AG09309 (cell line): ENCODE data around the gene DTX3.

ENCODE experiments used
- DNase-seq: peaks from one replicate; pipeline ENCODE4 v3.0.0-alpha.2; 2010; ENCODE audit warnings: low read depth
- H3K4me3 ChIP-seq: 2 replicates; pipeline ENCODE4 v1.5.1; 2011; ENCODE audit warnings: mild to moderate bottlenecking, low read depth, low read length, moderate library complexity; ENCODE audit not compliant: control insufficient read depth
- CTCF ChIP-seq: IDR thresholded peaks from 2 replicates; pipeline ENCODE4 v1.5.1; 2011; ENCODE audit warnings: mild to moderate bottlenecking, low read depth, low read length, inconsistent platforms; ENCODE audit not compliant: insufficient read depth, control insufficient read depth; ENCODE audit errors: missing control alignments

DTX3 gene

GRCh38 chr12:57606821-57607220 is 2.2 kb downstream of the DTX3 start:
- TF ChIP-seq CTCF: no peak
- no peak overlapping the region for H3K4me3 ChIP-seq
- DNase-seq: no peak

GRCh38 chr12:57607958-57608663 is 3.5 kb downstream of the DTX3 start:
- H3K4me3 ChIP-seq: no peak overlapping the region
- no peak for TF ChIP-seq CTCF
- DNase-seq: no peak

GRCh38 chr12:57609101-57609780 is 4.6 kb downstream of the DTX3 start:
- no peak for DNase-seq
- no peak overlapping the region for H3K4me3 ChIP-seq
- TF ChIP-seq CTCF: no peak

GRCh38 chr12:57609781-57610553 is 5.3 kb downstream of the DTX3 start:
- no peak overlapping the region for H3K4me3 ChIP-seq
- DNase-seq: no peak
- TF ChIP-seq CTCF: no peak

- DNase-seq: no peak
- no peak for TF ChIP-seq CTCF
Measured at GRCh38 chr12:57610554-57611107, 6.0 kb downstream of the DTX3 start.

GRCh38 chr12:57611108-57611826 is 6.6 kb downstream of the DTX3 start, which contains the start of gene ARHGEF25:
Gene ARHGEF25 (plus strand): TSS chr12:57611435. CDS start chr12:57611895, 460 bp downstream.
- peak within 1 kb of the TSS; percentile 74 for H3K4me3 ChIP-seq
- no peak for DNase-seq
- no peak for TF ChIP-seq CTCF

More at GRCh38 chr12:57610554-57611107, 6.0 kb downstream of the DTX3 start:
- H3K4me3 ChIP-seq: peak overlapping the region; percentile 74
